ENCODE data around the gene INSIG2. TPM values are rescaled to one million over a fixed set of nuclear protein-coding genes. Genes with fewer than 3 reads are reported as not detected.

The INSIG2 gene
- total RNA-seq, 1 experiment from 2014 or later: 10.7 TPM

- TF ChIP-seq PREB (CRISPR knock-in tag; IDR thresholded peaks at IDR 0.05; ENCODE audit: borderline replicate concordance) (no peak), ELF4 (CRISPR knock-in tag; IDR thresholded peaks at IDR 0.05; ENCODE audit: low read depth) (no peak), TP53 (CRISPR knock-in tag; IDR thresholded peaks at IDR 0.05) (no peak), GRHL2 (CRISPR knock-in tag; IDR thresholded peaks at IDR 0.05; ENCODE audit: insufficient replicate concordance, severe bottlenecking) (no peak), CDX4 (CRISPR knock-in tag; IDR thresholded peaks at IDR 0.05; ENCODE audit: borderline replicate concordance) (no peak)
These were observed 65.2 kb downstream of the INSIG2 start (continued) for GRCh38 chr2:118153433-118153832.

- DNase-seq (ENCODE audit: low spot score) (no peak), ATAC-seq (no peak)
- Mint-ChIP-seq H3K27me3 (ENCODE audit: low read depth) (no peaks in the 10 kb centered on the region; the same call in none of the 2 replicates), H3K36me3 (no peaks in the 10 kb centered on the region), H3K27ac (no peak overlapping the region), H3K4me1 (no peaks in the 10 kb centered on the region), H3K4me3 (no peak overlapping the region), H3K9me3 (no peaks in the 10 kb centered on the region)
- ChIA-PET CTCF (interaction anchor here (0.7 kb wide), 1 partner anchor 108 kb away, joined by 4 read pairs; no protein-coding TSS in a partner anchor), POLR2A (interaction anchor here (0.6 kb wide), 1 partner anchor 637 kb away, joined by 6 read pairs; no protein-coding TSS in a partner anchor)
- TF ChIP-seq ZBTB21 (CRISPR knock-in tag; IDR thresholded peaks at IDR 0.05; ENCODE audit: borderline replicate concordance) (no peak), PREB (CRISPR knock-in tag; IDR thresholded peaks at IDR 0.05; ENCODE audit: borderline replicate concordance) (no peak), SOX15 (CRISPR knock-in tag; IDR thresholded peaks at IDR 0.05) (no peak), IRF1 (CRISPR knock-in tag; IDR thresholded peaks at IDR 0.05) (no peak), CBFB (CRISPR knock-in tag; IDR thresholded peaks at IDR 0.05; ENCODE audit: low read depth) (no peak), SP1 (CRISPR knock-in tag; conservative IDR thresholded peaks at IDR 0.05) (no peak), FOXP1 (CRISPR knock-in tag; IDR thresholded peaks at IDR 0.05; ENCODE audit: borderline replicate concordance) (no peak), TP53 (CRISPR knock-in tag; IDR thresholded peaks at IDR 0.05) (no peak), NR1H2 (CRISPR knock-in tag; IDR thresholded peaks at IDR 0.05) (no peak), ZNF425 (CRISPR knock-in tag; conservative IDR thresholded peaks at IDR 0.05) (no peak), ATF2 (CRISPR knock-in tag; IDR thresholded peaks at IDR 0.05; ENCODE audit: borderline replicate concordance, low read depth) (no peak), AR (CRISPR knock-in tag; IDR thresholded peaks at IDR 0.05) (no peak), ZSCAN18 (CRISPR knock-in tag; IDR thresholded peaks at IDR 0.05) (no peak)
These were observed 65.9 kb downstream of the INSIG2 start for GRCh38 chr2:118154176-118154575.

Measured in WTC11 (cell line).